GM12878 (cell line): ENCODE results near the gene OCLN. TPM values are rescaled to one million over a fixed set of nuclear protein-coding genes. Genes with fewer than 3 reads are reported as not detected.

Experiments
- ATAC-seq: fragments of 200-7000 bp; cut with Tn5 transposase; 3 replicates; pipeline ENCODE4 v1.9.1; 2020; ENCODE audit warnings: mild to moderate bottlenecking, moderate library complexity
- BruUV-seq: library from RNA; stranded (reverse); fragments of 400-500 nt; replicated peaks from 2 replicates; lab custom pipeline; 2021; lab: Mats Ljungman, UMichigan
- CTCF ChIA-PET: fragments of 300-600 bp; sonication (Branson Sonifier 250); formaldehyde crosslinking; extraction: SDS; loops from one replicate; lab custom pipeline; 2021; ENCODE audit warnings: inconsistent platforms; lab: Yijun Ruan, JAX
- POLR2A ChIA-PET: fragments of 350-600 bp; formaldehyde crosslinking; extraction: SDS; loops from one replicate; lab custom pipeline; 2021; ENCODE audit warnings: inconsistent platforms; lab: Charles Lee
- RAD21 ChIA-PET: fragments of 300-600 bp; sonication (Branson Sonifier 250); formaldehyde crosslinking; loops from one replicate; lab custom pipeline; 2023; ENCODE audit warnings: antibody characterized with exemption; ENCODE audit not compliant: unreplicated experiment; lab: Charles Lee
- SMC1A ChIA-PET: fragments of 300-600 bp; sonication (Branson Sonifier 250); formaldehyde crosslinking; loops from one replicate; lab custom pipeline; 2023; ENCODE audit not compliant: unreplicated experiment, uncharacterized antibody; lab: Charles Lee
- DNase-seq: peaks from one replicate; pipeline ENCODE4 v3.0.0-alpha.2; 2011; ENCODE audit warnings: low read depth, low spot score
- FAIRE-seq: peaks from 3 replicates; lab custom pipeline; 2011; peaks lifted over from hg19 to GRCh38; lab: Jason Lieb, UNC
- H2AFZ ChIP-seq: 2 replicates; pipeline ENCODE4 v1.6.0; 2011; ENCODE audit warnings: low read depth, low read length, control low read depth; ENCODE audit not compliant: control insufficient read depth
- H3K27ac ChIP-seq: 2 replicates; pipeline ENCODE4 v1.5.1; 2011; ENCODE audit warnings: control low read depth; ENCODE audit not compliant: control insufficient read depth, insufficient read depth
- H3K27me3 ChIP-seq, 2 experiments: replicated peaks in 1 of 2; 2 replicates each; pipeline versions ENCODE4 v1.6.0 to v1.6.1; 2011; ENCODE audit warnings: low read length in 1 of 2; ENCODE audit not compliant: control insufficient read depth in 2 of 2, insufficient read depth in 2 of 2
- H3K36me3 ChIP-seq, 2 experiments: 2 replicates each; pipeline ENCODE4 v1.5.1; 2011; ENCODE audit warnings: low read length in 1 of 2; ENCODE audit not compliant: control insufficient read depth in 2 of 2, insufficient read depth in 2 of 2
- H3K4me1 ChIP-seq: 2 replicates; pipeline ENCODE4 v1.6.1; 2011; ENCODE audit warnings: mild to moderate bottlenecking, low read length, moderate library complexity, mixed read lengths; ENCODE audit not compliant: control insufficient read depth, insufficient read depth
- H3K4me2 ChIP-seq: 2 replicates; pipeline ENCODE4 v1.6.0; 2011; ENCODE audit warnings: control low read depth; ENCODE audit not compliant: control insufficient read depth, insufficient read depth
- H3K4me3 ChIP-seq: fragments of 200-600 bp; sonication (generic); 2 replicates; pipeline ENCODE4 v1.5.1; 2016
- H3K79me2 ChIP-seq: 2 replicates; pipeline ENCODE4 v1.6.0; 2011; ENCODE audit warnings: low read length; ENCODE audit not compliant: control insufficient read depth, insufficient read depth
- H3K9ac ChIP-seq: 2 replicates; pipeline ENCODE4 v1.8.0; 2011; ENCODE audit warnings: low read length, control low read depth, mixed read lengths; ENCODE audit not compliant: control insufficient read depth, insufficient read depth
- H3K9me3 ChIP-seq: replicated peaks from 3 replicates; pipeline ENCODE4 v1.5.1; 2011; ENCODE audit warnings: mild to moderate bottlenecking, low read length; ENCODE audit not compliant: control insufficient read depth, insufficient read depth
- H4K20me1 ChIP-seq: 2 replicates; pipeline ENCODE4 v1.6.0; 2011; ENCODE audit not compliant: control insufficient read depth, insufficient read depth
- ATF7 ChIP-seq: fragments of 450-650 bp; IDR thresholded peaks from 2 replicates; pipeline ENCODE4 v1.6.1; 2016; ENCODE audit warnings: low read depth, mild to moderate bottlenecking
- CEBPB ChIP-seq, 2 experiments: fragments of 150-350 bp in 1 of 2; IDR thresholded peaks; 2 replicates each; pipeline ENCODE4 v1.6.1; 2012 to 2014; ENCODE audit warnings: low read depth in 2 of 2, low read length in 2 of 2, borderline replicate concordance in 1 of 2, inconsistent platforms in 1 of 2
- CREB1 ChIP-seq: IDR thresholded peaks from 2 replicates; pipeline ENCODE4 v1.6.1; 2012; ENCODE audit warnings: low read depth, mild to moderate bottlenecking, inconsistent platforms
- DPF2 ChIP-seq: fragments of 450-650 bp; IDR thresholded peaks from 2 replicates; pipeline ENCODE4 v1.6.1; 2017; ENCODE audit warnings: mild to moderate bottlenecking
- GATAD2B ChIP-seq: fragments of 450-650 bp; conservative IDR thresholded peaks from 2 replicates; pipeline ENCODE4 v1.6.1; 2017; ENCODE audit warnings: low read depth, mild to moderate bottlenecking, moderate library complexity
- NRF1 ChIP-seq: conservative IDR thresholded peaks from 2 replicates; pipeline ENCODE4 v1.6.1; 2011; ENCODE audit warnings: mild to moderate bottlenecking, low read depth, low read length, improper control_type of control experiment
- POLR2AphosphoS2 ChIP-seq: IDR thresholded peaks from 2 replicates; pipeline ENCODE4 v1.6.1; 2011; ENCODE audit warnings: low read depth, mild to moderate bottlenecking, low read length, improper control_type of control experiment, moderate library complexity
- RAD51 ChIP-seq: fragments of 450-650 bp; IDR thresholded peaks from 2 replicates; pipeline ENCODE4 v1.6.1; 2016; ENCODE audit warnings: moderate library complexity, mild to moderate bottlenecking, inconsistent platforms
- ZNF24 ChIP-seq: fragments of 450-650 bp; IDR thresholded peaks from 2 replicates; pipeline ENCODE4 v1.6.1; 2017; ENCODE audit warnings: antibody characterized with exemption, mild to moderate bottlenecking
- ZZZ3 ChIP-seq: IDR thresholded peaks from 2 replicates; pipeline ENCODE4 v1.6.1; 2011; ENCODE audit warnings: low read depth; ENCODE audit not compliant: control insufficient read depth, insufficient read length
- WGBS: methylation state at CpG from one replicate; pipeline ENCODE4 v1.1.6; 2016; ENCODE audit warnings: low lambda C conversion rate; ENCODE audit not compliant: insufficient replicate concordance, insufficient coverage; ENCODE audit errors: missing lambda C conversion rate; 5-methylcytosine and 5-hydroxymethylcytosine counted together
- in situ Hi-C: fragments of 300-500 bp; cut with MboI; formaldehyde crosslinking; loops from 9 replicates; pipeline ENCODE4 v1.14.3; 2018; ENCODE audit warnings: mixed read lengths
- intact Hi-C: fragments of 100-400 bp; cut with micrococcal nuclease; formaldehyde crosslinking; loops from one replicate; pipeline ENCODE4 v1.14.2; 2022; ENCODE audit not compliant: unreplicated experiment
- polyA plus RNA-seq, 11 experiments: library from polyadenylated mRNA; depleted of rRNA in 4 of 11; unstranded in 6 of 11; stranded (reverse) in 5 of 11; fragments of >200 nt; fragmentation: Nextera tagmentation in 4 of 11; fragmentation: Illumina TruSeq in 1 of 11; extraction: Ambion mirVana in 4 of 11; extraction: Trizol in 1 of 11; gene quantifications; 1 replicate in 1 of 11; 2 replicates in 10 of 11; pipeline versions ENCODE4 v1.2.1 to v1.2.3, GENCODE V29; 2011 to 2016; ENCODE audit warnings: inconsistent platforms in 2 of 11, missing spikeins in 2 of 11, low read depth in 1 of 11
- total RNA-seq, 4 experiments: library from RNA; depleted of rRNA in 3 of 4; stranded (reverse); fragments of >200 nt in 3 of 4; fragmentation: Illumina TruSeq in 1 of 4; extraction: Trizol in 1 of 4; gene quantifications; 2 replicates each; pipeline versions ENCODE4 v1.2.1 to v1.2.3, GENCODE V29; 2013 to 2021
- TF ChIP-seq, protein P1 (sequence below): fragments of 150-350 bp; IDR thresholded peaks from 2 replicates; pipeline ENCODE4 v1.6.1; 2016; ENCODE audit warnings: low read depth, low read length
- TF ChIP-seq, protein P2 (sequence below): IDR thresholded peaks from 2 replicates; pipeline ENCODE4 v1.6.1; 2012; ENCODE audit warnings: low read length, inconsistent platforms
- TF ChIP-seq, protein P3 (sequence below): fragments of 450-650 bp; IDR thresholded peaks from 2 replicates; pipeline ENCODE4 v1.6.1; 2014; ENCODE audit warnings: mild to moderate bottlenecking
- TF ChIP-seq, protein P4 (sequence below): fragments of 450-650 bp; IDR thresholded peaks from 2 replicates; pipeline ENCODE4 v1.6.1; 2016; ENCODE audit warnings: mild to moderate bottlenecking

The OCLN gene
- total and polyA plus RNA-seq, 10 of the 15 experiments (the other 5 are each of a cell fraction or from before 2014, with no cell fraction given) = 2.0 to 26.5 (median 17.0) TPM

DNA sequence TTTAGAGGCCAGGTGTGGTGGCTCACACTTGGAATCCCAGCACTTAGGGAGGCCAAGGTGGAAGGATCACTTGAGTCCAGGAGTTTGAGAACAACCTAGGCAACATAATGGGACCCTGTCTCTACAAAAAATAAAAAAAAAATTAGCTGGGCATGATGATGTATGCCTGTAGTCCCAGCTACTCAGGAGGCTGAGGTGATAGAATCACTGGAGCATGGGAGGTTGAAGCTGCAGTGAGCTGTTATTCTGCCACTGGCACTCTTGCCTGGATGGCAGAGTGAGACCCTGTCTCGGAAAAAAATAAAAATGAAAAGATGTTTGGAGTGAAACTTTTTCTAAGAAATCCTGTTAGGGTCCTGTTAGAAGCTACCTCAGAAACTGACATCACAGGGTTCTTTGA, 24.2 kb downstream of the OCLN start:
- BruUV-seq = no TSS peak
- ChIA-PET POLR2A (interaction anchor here (0.9 kb wide), 1 partner anchor 84 kb away, joined by 4 read pairs; no protein-coding TSS in a partner anchor), SMC1A (no interaction called here), RAD21 (no interaction called here), CTCF (interaction anchor here (1.6 kb wide), 1 partner anchor 13 kb away, joined by 5 read pairs; no protein-coding TSS in a partner anchor)
- H3K4me3 ChIP-seq = no peak overlapping the region
- FAIRE-seq (no peak), ATAC-seq (no peak), DNase-seq (no peak)
- intact Hi-C loops = no loop called here
- H3K4me1 ChIP-seq = no peaks in the 10 kb centered on the region
- in situ Hi-C loops = loop anchor here (25.0 kb wide), 1 partner anchor 1571 kb away; no protein-coding TSS in a partner anchor
- no peak overlapping the region for H2AFZ ChIP-seq
- no peak overlapping the region for H3K4me2 ChIP-seq
- no peaks in the 10 kb centered on the region for H3K9me3 ChIP-seq
- no peak overlapping the region for H3K9ac ChIP-seq
- no peaks in the 10 kb centered on the region for H4K20me1 ChIP-seq
- H3K79me2 ChIP-seq = no peaks in the 10 kb centered on the region
- no peak overlapping the region for H3K27ac ChIP-seq
- H3K36me3 ChIP-seq = peaks cover 0 to 10% of the 10 kb centered on the region in 2 experiments; a peak in 1 of 4 replicates
- WGBS = 94% methylated on average over 1 of the region's 1 CpG
- H3K27me3 ChIP-seq = no peaks in the 10 kb centered on the region
- TF ChIP-seq, protein P1, sequence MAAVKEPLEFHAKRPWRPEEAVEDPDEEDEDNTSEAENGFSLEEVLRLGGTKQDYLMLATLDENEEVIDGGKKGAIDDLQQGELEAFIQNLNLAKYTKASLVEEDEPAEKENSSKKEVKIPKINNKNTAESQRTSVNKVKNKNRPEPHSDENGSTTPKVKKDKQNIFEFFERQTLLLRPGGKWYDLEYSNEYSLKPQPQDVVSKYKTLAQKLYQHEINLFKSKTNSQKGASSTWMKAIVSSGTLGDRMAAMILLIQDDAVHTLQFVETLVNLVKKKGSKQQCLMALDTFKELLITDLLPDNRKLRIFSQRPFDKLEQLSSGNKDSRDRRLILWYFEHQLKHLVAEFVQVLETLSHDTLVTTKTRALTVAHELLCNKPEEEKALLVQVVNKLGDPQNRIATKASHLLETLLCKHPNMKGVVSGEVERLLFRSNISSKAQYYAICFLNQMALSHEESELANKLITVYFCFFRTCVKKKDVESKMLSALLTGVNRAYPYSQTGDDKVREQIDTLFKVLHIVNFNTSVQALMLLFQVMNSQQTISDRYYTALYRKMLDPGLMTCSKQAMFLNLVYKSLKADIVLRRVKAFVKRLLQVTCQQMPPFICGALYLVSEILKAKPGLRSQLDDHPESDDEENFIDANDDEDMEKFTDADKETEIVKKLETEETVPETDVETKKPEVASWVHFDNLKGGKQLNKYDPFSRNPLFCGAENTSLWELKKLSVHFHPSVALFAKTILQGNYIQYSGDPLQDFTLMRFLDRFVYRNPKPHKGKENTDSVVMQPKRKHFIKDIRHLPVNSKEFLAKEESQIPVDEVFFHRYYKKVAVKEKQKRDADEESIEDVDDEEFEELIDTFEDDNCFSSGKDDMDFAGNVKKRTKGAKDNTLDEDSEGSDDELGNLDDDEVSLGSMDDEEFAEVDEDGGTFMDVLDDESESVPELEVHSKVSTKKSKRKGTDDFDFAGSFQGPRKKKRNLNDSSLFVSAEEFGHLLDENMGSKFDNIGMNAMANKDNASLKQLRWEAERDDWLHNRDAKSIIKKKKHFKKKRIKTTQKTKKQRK = no peak
- no peak for TF ChIP-seq CEBPB (IDR thresholded peaks at IDR 0.05; ENCODE audit: borderline replicate concordance in 1 of 2, low read depth in 2 of 2, low read length in 2 of 2)
- TF ChIP-seq NRF1 = no peak
- TF ChIP-seq, protein P2, sequence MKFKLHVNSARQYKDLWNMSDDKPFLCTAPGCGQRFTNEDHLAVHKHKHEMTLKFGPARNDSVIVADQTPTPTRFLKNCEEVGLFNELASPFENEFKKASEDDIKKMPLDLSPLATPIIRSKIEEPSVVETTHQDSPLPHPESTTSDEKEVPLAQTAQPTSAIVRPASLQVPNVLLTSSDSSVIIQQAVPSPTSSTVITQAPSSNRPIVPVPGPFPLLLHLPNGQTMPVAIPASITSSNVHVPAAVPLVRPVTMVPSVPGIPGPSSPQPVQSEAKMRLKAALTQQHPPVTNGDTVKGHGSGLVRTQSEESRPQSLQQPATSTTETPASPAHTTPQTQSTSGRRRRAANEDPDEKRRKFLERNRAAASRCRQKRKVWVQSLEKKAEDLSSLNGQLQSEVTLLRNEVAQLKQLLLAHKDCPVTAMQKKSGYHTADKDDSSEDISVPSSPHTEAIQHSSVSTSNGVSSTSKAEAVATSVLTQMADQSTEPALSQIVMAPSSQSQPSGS = no peak
- TF ChIP-seq RAD51 = no peak
- TF ChIP-seq POLR2AphosphoS2 = no peak
- no peak for TF ChIP-seq ZNF24
- TF ChIP-seq, protein P3, sequence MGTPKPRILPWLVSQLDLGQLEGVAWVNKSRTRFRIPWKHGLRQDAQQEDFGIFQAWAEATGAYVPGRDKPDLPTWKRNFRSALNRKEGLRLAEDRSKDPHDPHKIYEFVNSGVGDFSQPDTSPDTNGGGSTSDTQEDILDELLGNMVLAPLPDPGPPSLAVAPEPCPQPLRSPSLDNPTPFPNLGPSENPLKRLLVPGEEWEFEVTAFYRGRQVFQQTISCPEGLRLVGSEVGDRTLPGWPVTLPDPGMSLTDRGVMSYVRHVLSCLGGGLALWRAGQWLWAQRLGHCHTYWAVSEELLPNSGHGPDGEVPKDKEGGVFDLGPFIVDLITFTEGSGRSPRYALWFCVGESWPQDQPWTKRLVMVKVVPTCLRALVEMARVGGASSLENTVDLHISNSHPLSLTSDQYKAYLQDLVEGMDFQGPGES = no peak
- no peak for TF ChIP-seq CREB1
- TF ChIP-seq GATAD2B = no peak
- TF ChIP-seq ATF7 = no peak
- TF ChIP-seq, protein P4, sequence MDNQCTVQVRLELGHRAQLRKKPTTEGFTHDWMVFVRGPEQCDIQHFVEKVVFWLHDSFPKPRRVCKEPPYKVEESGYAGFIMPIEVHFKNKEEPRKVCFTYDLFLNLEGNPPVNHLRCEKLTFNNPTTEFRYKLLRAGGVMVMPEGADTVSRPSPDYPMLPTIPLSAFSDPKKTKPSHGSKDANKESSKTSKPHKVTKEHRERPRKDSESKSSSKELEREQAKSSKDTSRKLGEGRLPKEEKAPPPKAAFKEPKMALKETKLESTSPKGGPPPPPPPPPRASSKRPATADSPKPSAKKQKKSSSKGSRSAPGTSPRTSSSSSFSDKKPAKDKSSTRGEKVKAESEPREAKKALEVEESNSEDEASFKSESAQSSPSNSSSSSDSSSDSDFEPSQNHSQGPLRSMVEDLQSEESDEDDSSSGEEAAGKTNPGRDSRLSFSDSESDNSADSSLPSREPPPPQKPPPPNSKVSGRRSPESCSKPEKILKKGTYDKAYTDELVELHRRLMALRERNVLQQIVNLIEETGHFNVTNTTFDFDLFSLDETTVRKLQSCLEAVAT = no peak
- TF ChIP-seq DPF2 = no peak
- TF ChIP-seq ZZZ3 = no peak
